K562 (cell line): ENCODE results near the gene TOR1A. TPM values are rescaled to one million over a fixed set of nuclear protein-coding genes. Genes with fewer than 3 reads are reported as not detected.

Experiments used
- ATF1 ChIP-seq, 2 experiments: fragments of 450-650 bp in 1 of 2; IDR thresholded peaks; 2 replicates each; pipeline ENCODE4 v1.6.1; 2016; ENCODE audit warnings: missing compliant biosample characterization in 1 of 2, missing genetic modification characterization in 1 of 2
- BACH1 ChIP-seq: fragments of 200-800 bp; sonication (Bioruptor generic); IDR thresholded peaks from 2 replicates; pipeline ENCODE4 v1.6.1; 2016; ENCODE audit warnings: missing genetic modification characterization, missing compliant biosample characterization
- CBX2 ChIP-seq: fragments of 200-600 bp; sonication (generic); IDR thresholded peaks from one replicate; pipeline ENCODE4 v1.6.1; 2012; ENCODE audit warnings: mild to moderate bottlenecking, low read length, inconsistent platforms; ENCODE audit not compliant: insufficient read depth, poor library complexity, severe bottlenecking
- CHD2 ChIP-seq: IDR thresholded peaks from 2 replicates; pipeline ENCODE4 v1.6.1; 2011; ENCODE audit warnings: low read depth, low read length
- EGR1 ChIP-seq: fragments of 450-650 bp; conservative IDR thresholded peaks from 2 replicates; pipeline ENCODE4 v1.6.1; 2017; ENCODE audit warnings: mild to moderate bottlenecking
- GATAD2B ChIP-seq: fragments of 450-650 bp; IDR thresholded peaks from 2 replicates; pipeline ENCODE4 v1.6.1; 2017; ENCODE audit warnings: mild to moderate bottlenecking, borderline replicate concordance
- GTF2A2 ChIP-seq: IDR thresholded peaks from 2 replicates; pipeline ENCODE4 v1.6.1; 2016; ENCODE audit warnings: mild to moderate bottlenecking, missing genetic modification characterization, missing compliant biosample characterization
- GTF2E2 ChIP-seq: fragments of 200-800 bp; sonication (Bioruptor generic); IDR thresholded peaks from 2 replicates; pipeline ENCODE4 v1.6.1; 2016; ENCODE audit warnings: missing genetic modification characterization, missing compliant biosample characterization
- HEY1 ChIP-seq: fragments of 250-450 bp; sonication (Bioruptor Pico); IDR thresholded peaks from 2 replicates; pipeline ENCODE4 v1.5.0; 2020; ENCODE audit warnings: mild to moderate bottlenecking, moderate library complexity, borderline replicate concordance
- HNRNPH1 ChIP-seq: fragments of 200-400 bp; formaldehyde crosslinking; optimal IDR thresholded peaks from 2 replicates; pipeline ENCODE3; 2017; ENCODE audit warnings: low read depth, mild to moderate bottlenecking, low read length, moderate library complexity
- KAT2B ChIP-seq: IDR thresholded peaks from one replicate; pipeline ENCODE4 v1.6.1; 2012; ENCODE audit warnings: low read depth, mild to moderate bottlenecking, control low read depth, inconsistent platforms, low read length, moderate library complexity
- MAFF ChIP-seq: IDR thresholded peaks from 2 replicates; pipeline ENCODE4 v1.6.1; 2012; ENCODE audit warnings: low read length, improper control_type of control experiment
- RBM17 ChIP-seq: fragments of 200-400 bp; formaldehyde crosslinking; IDR thresholded peaks from 2 replicates; pipeline ENCODE4 v1.6.1; 2017; ENCODE audit warnings: low read depth, mild to moderate bottlenecking, low read length, borderline replicate concordance
- RNF2 ChIP-seq: sonication (generic); IDR thresholded peaks from 2 replicates; pipeline ENCODE4 v1.6.1; 2016
- YY1 ChIP-seq, 3 experiments: IDR thresholded peaks; 2 replicates each; pipeline ENCODE4 v1.6.1; 2011; ENCODE audit warnings: low read length in 2 of 3, mild to moderate bottlenecking in 2 of 3, moderate library complexity in 2 of 3, borderline replicate concordance in 1 of 3, control low read depth in 1 of 3, low read depth in 1 of 3; ENCODE audit not compliant: insufficient read depth in 3 of 3, insufficient replicate concordance in 2 of 3, control insufficient read depth in 1 of 3, insufficient read length in 1 of 3; ENCODE audit errors: extremely low read depth in 1 of 3
- ZNF324 ChIP-seq: fragments of 250-450 bp; sonication (Bioruptor Pico); IDR thresholded peaks from 2 replicates; pipeline ENCODE4 v1.4.0; 2020; ENCODE audit warnings: mild to moderate bottlenecking
- ZNF354B ChIP-seq: fragments of 250-450 bp; sonication (Bioruptor Pico); IDR thresholded peaks from 2 replicates; pipeline ENCODE4 v1.4.0; 2020
- polyA plus RNA-seq, 8 experiments: library from polyadenylated mRNA; depleted of rRNA in 4 of 8; stranded (reverse) in 5 of 8; unstranded in 3 of 8; fragments of >200 nt; fragmentation: Nextera tagmentation in 2 of 8; fragmentation: Illumina TruSeq in 1 of 8; extraction: Ambion mirVana in 2 of 8; extraction: Trizol in 1 of 8; gene quantifications; 2 replicates each; pipeline versions ENCODE4 v1.2.1 to v1.2.3, GENCODE V29; 2011 to 2014; ENCODE audit warnings: inconsistent platforms in 1 of 8, missing spikeins in 1 of 8
- total RNA-seq, 7 experiments: library from RNA; depleted of rRNA in 6 of 7; stranded (reverse); fragments of >200 nt in 6 of 7; fragmentation: Illumina TruSeq in 2 of 7; extraction: Trizol in 2 of 7; gene quantifications; 2 replicates each; pipeline versions ENCODE4 v1.2.1 to v1.2.3, GENCODE V29; 2011 to 2021; ENCODE audit warnings: low replicate concordance in 1 of 7
- TF ChIP-seq, protein P1 (sequence below): sonication (generic); IDR thresholded peaks from 2 replicates; pipeline ENCODE4 v1.6.1; 2016
- TF ChIP-seq, protein P2 (sequence below): fragments of 450-650 bp; IDR thresholded peaks from 2 replicates; pipeline ENCODE4 v1.6.1; 2017; ENCODE audit warnings: antibody characterized with exemption
- TF ChIP-seq, protein P3 (sequence below): sonication (generic); formaldehyde crosslinking; IDR thresholded peaks from 2 replicates; pipeline ENCODE4 v1.8.0; 2022; ENCODE audit warnings: mild to moderate bottlenecking, missing genetic modification reagents

Gene TOR1A
- total and polyA plus RNA-seq, 9 of the 15 experiments (the other 6 are each of a cell fraction or from before 2014, with no cell fraction given): 4.5 to 85.8 (median 51.3) TPM

DNA sequence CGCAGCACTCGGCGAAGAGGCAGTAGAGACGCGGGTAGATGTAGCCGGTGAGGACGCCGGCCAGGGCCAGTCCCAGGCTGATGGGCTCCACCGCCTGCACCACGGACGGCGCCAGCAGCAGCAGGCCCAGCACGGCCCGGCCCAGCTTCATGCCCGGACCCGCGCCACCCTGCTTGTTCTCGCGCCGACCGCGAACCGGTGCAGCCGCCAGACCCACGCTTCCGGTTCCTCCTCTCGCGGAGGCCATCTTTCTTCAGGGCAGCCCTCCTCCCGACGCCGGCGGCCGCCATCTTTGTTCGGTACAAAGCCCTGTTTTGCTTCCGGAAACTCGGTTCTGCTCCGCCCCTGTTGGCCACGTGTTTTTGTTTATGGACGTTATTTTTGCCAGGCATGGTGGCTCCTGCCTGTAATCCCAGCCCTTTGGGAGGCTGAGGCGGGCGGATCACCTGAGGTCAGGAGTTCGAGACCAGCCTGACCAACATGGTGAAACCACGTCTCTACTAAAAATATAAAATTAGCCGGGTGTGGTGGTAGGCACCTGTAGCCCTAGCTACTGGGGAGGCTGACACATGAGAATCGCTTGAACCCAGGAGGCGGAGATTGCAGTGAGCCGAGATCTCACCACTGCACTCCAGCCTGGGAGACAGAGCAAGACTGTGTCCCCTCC lies at the start of gene TOR1A (continued):
- TF ChIP-seq CHD2 (peak; percentile 91), EGR1 (peak; percentile 89), BACH1 (peak; percentile 87; the same call in 1 of the 2 replicates), GTF2E2 (tag) (peak; percentile 96), GTF2A2 (no peak), RNF2 (no peak), CBX2 (no peak), KAT2B (no peak), HEY1 (CRISPR knock-in tag) (no peak), ZNF354B (CRISPR knock-in tag) (no peak), ZNF324 (0 out of 2 replicates have a peak, but pooled peaks have one; percentile 16), HNRNPH1 (no peak), RBM17 (no peak), MAFF (no peak), ATF1 (CRISPR knock-in tag; IDR thresholded peaks at IDR 0.05) (no peak), ATF1 (tag; IDR thresholded peaks at IDR 0.05) (peak; percentile 85), GATAD2B (no peak), YY1 (IDR thresholded peaks at IDR 0.05; ENCODE audit: borderline replicate concordance in 1 of 3, control insufficient read depth in 1 of 3, extremely low read depth in 1 of 3, insufficient read depth in 3 of 3, insufficient read length in 1 of 3, insufficient replicate concordance in 2 of 3, low read depth in 1 of 3, low read length in 2 of 3) (peak; percentile 100)
- TF ChIP-seq, protein P1, sequence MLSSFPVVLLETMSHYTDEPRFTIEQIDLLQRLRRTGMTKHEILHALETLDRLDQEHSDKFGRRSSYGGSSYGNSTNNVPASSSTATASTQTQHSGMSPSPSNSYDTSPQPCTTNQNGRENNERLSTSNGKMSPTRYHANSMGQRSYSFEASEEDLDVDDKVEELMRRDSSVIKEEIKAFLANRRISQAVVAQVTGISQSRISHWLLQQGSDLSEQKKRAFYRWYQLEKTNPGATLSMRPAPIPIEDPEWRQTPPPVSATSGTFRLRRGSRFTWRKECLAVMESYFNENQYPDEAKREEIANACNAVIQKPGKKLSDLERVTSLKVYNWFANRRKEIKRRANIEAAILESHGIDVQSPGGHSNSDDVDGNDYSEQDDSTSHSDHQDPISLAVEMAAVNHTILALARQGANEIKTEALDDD: no peak
- TF ChIP-seq, protein P2, sequence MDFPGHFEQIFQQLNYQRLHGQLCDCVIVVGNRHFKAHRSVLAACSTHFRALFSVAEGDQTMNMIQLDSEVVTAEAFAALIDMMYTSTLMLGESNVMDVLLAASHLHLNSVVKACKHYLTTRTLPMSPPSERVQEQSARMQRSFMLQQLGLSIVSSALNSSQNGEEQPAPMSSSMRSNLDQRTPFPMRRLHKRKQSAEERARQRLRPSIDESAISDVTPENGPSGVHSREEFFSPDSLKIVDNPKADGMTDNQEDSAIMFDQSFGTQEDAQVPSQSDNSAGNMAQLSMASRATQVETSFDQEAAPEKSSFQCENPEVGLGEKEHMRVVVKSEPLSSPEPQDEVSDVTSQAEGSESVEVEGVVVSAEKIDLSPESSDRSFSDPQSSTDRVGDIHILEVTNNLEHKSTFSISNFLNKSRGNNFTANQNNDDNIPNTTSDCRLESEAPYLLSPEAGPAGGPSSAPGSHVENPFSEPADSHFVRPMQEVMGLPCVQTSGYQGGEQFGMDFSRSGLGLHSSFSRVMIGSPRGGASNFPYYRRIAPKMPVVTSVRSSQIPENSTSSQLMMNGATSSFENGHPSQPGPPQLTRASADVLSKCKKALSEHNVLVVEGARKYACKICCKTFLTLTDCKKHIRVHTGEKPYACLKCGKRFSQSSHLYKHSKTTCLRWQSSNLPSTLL: no peak
- TF ChIP-seq, protein P3, sequence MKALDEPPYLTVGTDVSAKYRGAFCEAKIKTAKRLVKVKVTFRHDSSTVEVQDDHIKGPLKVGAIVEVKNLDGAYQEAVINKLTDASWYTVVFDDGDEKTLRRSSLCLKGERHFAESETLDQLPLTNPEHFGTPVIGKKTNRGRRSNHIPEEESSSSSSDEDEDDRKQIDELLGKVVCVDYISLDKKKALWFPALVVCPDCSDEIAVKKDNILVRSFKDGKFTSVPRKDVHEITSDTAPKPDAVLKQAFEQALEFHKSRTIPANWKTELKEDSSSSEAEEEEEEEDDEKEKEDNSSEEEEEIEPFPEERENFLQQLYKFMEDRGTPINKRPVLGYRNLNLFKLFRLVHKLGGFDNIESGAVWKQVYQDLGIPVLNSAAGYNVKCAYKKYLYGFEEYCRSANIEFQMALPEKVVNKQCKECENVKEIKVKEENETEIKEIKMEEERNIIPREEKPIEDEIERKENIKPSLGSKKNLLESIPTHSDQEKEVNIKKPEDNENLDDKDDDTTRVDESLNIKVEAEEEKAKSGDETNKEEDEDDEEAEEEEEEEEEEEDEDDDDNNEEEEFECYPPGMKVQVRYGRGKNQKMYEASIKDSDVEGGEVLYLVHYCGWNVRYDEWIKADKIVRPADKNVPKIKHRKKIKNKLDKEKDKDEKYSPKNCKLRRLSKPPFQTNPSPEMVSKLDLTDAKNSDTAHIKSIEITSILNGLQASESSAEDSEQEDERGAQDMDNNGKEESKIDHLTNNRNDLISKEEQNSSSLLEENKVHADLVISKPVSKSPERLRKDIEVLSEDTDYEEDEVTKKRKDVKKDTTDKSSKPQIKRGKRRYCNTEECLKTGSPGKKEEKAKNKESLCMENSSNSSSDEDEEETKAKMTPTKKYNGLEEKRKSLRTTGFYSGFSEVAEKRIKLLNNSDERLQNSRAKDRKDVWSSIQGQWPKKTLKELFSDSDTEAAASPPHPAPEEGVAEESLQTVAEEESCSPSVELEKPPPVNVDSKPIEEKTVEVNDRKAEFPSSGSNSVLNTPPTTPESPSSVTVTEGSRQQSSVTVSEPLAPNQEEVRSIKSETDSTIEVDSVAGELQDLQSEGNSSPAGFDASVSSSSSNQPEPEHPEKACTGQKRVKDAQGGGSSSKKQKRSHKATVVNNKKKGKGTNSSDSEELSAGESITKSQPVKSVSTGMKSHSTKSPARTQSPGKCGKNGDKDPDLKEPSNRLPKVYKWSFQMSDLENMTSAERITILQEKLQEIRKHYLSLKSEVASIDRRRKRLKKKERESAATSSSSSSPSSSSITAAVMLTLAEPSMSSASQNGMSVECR (CRISPR knock-in tag): peak; percentile 99
